Measurements from ENCODE around the gene MYO18A.

DNA sequence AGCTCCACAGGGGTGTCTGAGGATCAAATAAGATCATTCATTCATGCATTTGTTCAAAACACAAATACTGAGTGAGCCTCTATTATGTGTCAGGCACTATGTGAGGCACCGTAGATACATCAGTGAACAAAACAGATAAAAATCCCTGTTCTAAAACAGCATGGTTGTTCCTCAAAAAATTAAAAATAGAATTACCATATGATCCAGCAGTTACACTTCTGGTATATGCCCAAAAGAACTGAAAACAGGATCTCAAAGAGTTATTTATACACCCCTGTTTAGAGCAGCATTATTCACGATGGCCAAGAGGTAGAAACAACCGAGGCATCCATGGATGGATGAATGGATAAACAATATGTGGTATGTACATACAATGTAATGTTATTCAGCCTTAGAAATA is 121.8 kb downstream of the MYO18A start:
- TF ChIP-seq, protein P1, sequence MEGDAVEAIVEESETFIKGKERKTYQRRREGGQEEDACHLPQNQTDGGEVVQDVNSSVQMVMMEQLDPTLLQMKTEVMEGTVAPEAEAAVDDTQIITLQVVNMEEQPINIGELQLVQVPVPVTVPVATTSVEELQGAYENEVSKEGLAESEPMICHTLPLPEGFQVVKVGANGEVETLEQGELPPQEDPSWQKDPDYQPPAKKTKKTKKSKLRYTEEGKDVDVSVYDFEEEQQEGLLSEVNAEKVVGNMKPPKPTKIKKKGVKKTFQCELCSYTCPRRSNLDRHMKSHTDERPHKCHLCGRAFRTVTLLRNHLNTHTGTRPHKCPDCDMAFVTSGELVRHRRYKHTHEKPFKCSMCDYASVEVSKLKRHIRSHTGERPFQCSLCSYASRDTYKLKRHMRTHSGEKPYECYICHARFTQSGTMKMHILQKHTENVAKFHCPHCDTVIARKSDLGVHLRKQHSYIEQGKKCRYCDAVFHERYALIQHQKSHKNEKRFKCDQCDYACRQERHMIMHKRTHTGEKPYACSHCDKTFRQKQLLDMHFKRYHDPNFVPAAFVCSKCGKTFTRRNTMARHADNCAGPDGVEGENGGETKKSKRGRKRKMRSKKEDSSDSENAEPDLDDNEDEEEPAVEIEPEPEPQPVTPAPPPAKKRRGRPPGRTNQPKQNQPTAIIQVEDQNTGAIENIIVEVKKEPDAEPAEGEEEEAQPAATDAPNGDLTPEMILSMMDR (IDR thresholded peaks at IDR 0.05), result no peak
- TF ChIP-seq POLR2AphosphoS5 (IDR thresholded peaks at IDR 0.05), result no peak
- no peak for TF ChIP-seq EP300 (IDR thresholded peaks at IDR 0.05; ENCODE audit: low read depth)
